RWPE2 (cell line): Measurements from ENCODE around the gene EIF5.

Source experiments
- ATAC-seq: fragments of 200-7000 bp; cut with Tn5 transposase; 3 replicates; pipeline ENCODE4 v1.9.1; 2021; ENCODE audit warnings: low read depth
- DNase-seq: peaks from one replicate; pipeline ENCODE4 v3.0.0-alpha.2; 2020; ENCODE audit warnings: low spot score
- H3K27ac ChIP-seq: fragments of 450-650 bp; 2 replicates; pipeline ENCODE4 v1.5.1; 2017; ENCODE audit warnings: mild to moderate bottlenecking; ENCODE audit not compliant: poor library complexity, severe bottlenecking
- H3K27me3 ChIP-seq: fragments of 250-450 bp; sonication (Bioruptor Pico); 2 replicates; pipeline ENCODE4 v1.5.1; 2021; ENCODE audit warnings: mild to moderate bottlenecking, moderate library complexity; ENCODE audit not compliant: insufficient read depth, poor library complexity, severe bottlenecking
- H3K36me3 ChIP-seq: fragments of 250-450 bp; sonication (Bioruptor Pico); 2 replicates; pipeline ENCODE4 v1.5.1; 2020; ENCODE audit warnings: low read depth, mild to moderate bottlenecking, moderate library complexity
- H3K4me1 ChIP-seq: fragments of 250-450 bp; sonication (Bioruptor Pico); 2 replicates; pipeline ENCODE4 v1.5.1; 2021; ENCODE audit warnings: mild to moderate bottlenecking, moderate library complexity; ENCODE audit not compliant: insufficient read depth, poor library complexity, severe bottlenecking
- H3K4me3 ChIP-seq: fragments of 250-450 bp; sonication (Bioruptor Pico); 2 replicates; pipeline ENCODE4 v1.5.1; 2021; ENCODE audit warnings: mild to moderate bottlenecking, moderate library complexity; ENCODE audit not compliant: severe bottlenecking
- H3K9me3 ChIP-seq: fragments of 250-450 bp; sonication (Bioruptor Pico); 2 replicates; pipeline ENCODE4 v1.5.1; 2021; ENCODE audit warnings: mild to moderate bottlenecking, moderate library complexity; ENCODE audit not compliant: severe bottlenecking
- CTCF ChIP-seq: fragments of 450-650 bp; IDR thresholded peaks from one replicate; pipeline ENCODE4 v1.5.1; 2017; ENCODE audit warnings: mild to moderate bottlenecking, moderate library complexity; ENCODE audit not compliant: poor library complexity, severe bottlenecking

EIF5 gene

GRCh38 chr14:103336191-103336590 is 2.2 kb downstream of the EIF5 start:
- H3K27me3 ChIP-seq: no peaks in the 10 kb centered on the region
- H3K4me3 ChIP-seq: no peak overlapping the region
- no peaks in the 10 kb centered on the region for H3K9me3 ChIP-seq
- H3K27ac ChIP-seq: no peak overlapping the region
- H3K4me1 ChIP-seq: peaks cover 13% of the 10 kb centered on the region
- peaks cover 65% of the 10 kb centered on the region for H3K36me3 ChIP-seq
- DNase-seq (peak; percentile 24), ATAC-seq (no peak)
- no peak for TF ChIP-seq CTCF

- Histone ChIP-seq H3K4me3 (no peak overlapping the region), H3K27ac (no peak overlapping the region), H3K36me3 (peaks cover 81% of the 10 kb centered on the region), H3K4me1 (peaks cover 7% of the 10 kb centered on the region), H3K9me3 (no peaks in the 10 kb centered on the region), H3K27me3 (no peaks in the 10 kb centered on the region)
- DNase-seq (no peak), ATAC-seq (no peak)
- TF ChIP-seq CTCF: no peak
These were observed 3.8 kb downstream of the EIF5 start for GRCh38 chr14:103337794-103338193.

- Histone ChIP-seq H3K27me3 (no peaks in the 10 kb centered on the region), H3K9me3 (no peaks in the 10 kb centered on the region), H3K4me1 (peaks cover 7% of the 10 kb centered on the region), H3K27ac (no peak overlapping the region), H3K4me3 (no peak overlapping the region), H3K36me3 (peaks cover 99% of the 10 kb centered on the region)
- no peak for TF ChIP-seq CTCF
- ATAC-seq (no peak), DNase-seq (no peak)
These were observed 5.5 kb downstream of the EIF5 start for GRCh38 chr14:103339561-103339960.

- no peak overlapping the region for H3K27ac ChIP-seq
- ATAC-seq: no peak
- no peaks in the 10 kb centered on the region for H3K27me3 ChIP-seq
- H3K4me3 ChIP-seq: no peak overlapping the region
- peaks cover 95% of the 10 kb centered on the region for H3K36me3 ChIP-seq
- TF ChIP-seq CTCF: no peak
- H3K9me3 ChIP-seq: no peaks in the 10 kb centered on the region
- peaks cover 4% of the 10 kb centered on the region for H3K4me1 ChIP-seq
- no peak for DNase-seq
These were observed 6.6 kb downstream of the EIF5 start for GRCh38 chr14:103340480-103341212.

- no peak for TF ChIP-seq CTCF
- Histone ChIP-seq H3K36me3 (peaks cover 87% of the 10 kb centered on the region), H3K27ac (no peak overlapping the region), H3K4me1 (no peaks in the 10 kb centered on the region), H3K4me3 (no peak overlapping the region), H3K27me3 (no peaks in the 10 kb centered on the region), H3K9me3 (no peaks in the 10 kb centered on the region)
- ATAC-seq: no peak
- no peak for DNase-seq
These were observed 7.5 kb downstream of the EIF5 start for GRCh38 chr14:103341250-103342129.
